GM18858 (cell line): ENCODE measurements around the gene ANO1.

Source experiments
- ATAC-seq: cut with Tn5 transposase; IDR thresholded peaks from one replicate; pipeline ENCODE4 v1.9.1; 2021; ENCODE audit not compliant: unreplicated experiment

ANO1 gene

DNA sequence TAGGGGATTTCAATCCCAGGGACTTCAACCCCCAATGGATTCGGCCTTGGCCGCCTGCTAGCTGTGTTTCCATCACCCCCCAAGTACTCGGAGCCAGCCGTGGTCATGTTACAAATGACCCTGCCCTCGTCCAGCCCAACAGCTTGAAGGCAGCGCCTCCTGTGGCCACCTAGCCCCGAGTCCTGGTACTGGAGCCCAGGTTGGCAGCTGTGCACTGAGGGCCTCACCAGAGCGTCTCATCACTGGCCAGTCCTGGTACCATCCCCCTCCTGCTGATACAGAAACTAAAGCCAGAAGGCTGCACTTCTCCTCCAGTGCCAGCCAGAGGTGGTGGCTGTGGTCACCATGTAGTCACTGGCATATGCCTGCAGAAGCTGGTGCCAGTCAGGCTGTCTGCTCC lies 80.1 kb downstream of the ANO1 start:
- ATAC-seq, result no peak

DNA sequence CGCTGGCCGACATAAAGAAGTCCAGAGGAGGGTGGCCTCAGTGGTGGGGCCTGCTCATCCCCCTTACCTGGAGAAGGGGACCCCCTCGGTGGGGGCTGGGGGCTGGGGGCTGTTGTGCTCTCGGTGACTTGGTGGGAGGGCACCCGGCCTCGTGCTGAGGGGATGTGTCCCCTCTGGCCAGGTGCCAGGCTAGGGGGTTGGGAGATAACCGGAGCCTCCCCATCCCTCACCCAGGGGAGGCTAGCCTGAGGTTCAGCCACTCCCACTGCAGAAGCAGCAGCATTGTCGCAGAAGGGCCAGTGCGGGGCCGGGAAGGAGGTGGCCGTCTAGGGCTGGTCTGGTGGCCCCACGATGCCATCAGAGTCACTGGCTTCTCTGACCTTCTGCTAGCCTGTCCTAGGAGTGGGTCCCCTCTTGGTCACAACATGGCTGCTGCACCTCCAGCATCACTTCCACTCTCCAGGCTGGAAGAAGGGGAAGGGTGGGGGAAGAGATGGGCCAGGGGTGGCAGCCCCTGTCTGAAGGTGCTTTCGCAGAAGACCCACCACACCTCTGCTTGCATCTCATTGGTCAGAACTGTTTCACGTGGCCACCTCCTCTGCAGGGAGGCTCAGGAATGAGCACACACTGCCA lies 80.8 kb downstream of the ANO1 start:
- no peak for ATAC-seq

DNA sequence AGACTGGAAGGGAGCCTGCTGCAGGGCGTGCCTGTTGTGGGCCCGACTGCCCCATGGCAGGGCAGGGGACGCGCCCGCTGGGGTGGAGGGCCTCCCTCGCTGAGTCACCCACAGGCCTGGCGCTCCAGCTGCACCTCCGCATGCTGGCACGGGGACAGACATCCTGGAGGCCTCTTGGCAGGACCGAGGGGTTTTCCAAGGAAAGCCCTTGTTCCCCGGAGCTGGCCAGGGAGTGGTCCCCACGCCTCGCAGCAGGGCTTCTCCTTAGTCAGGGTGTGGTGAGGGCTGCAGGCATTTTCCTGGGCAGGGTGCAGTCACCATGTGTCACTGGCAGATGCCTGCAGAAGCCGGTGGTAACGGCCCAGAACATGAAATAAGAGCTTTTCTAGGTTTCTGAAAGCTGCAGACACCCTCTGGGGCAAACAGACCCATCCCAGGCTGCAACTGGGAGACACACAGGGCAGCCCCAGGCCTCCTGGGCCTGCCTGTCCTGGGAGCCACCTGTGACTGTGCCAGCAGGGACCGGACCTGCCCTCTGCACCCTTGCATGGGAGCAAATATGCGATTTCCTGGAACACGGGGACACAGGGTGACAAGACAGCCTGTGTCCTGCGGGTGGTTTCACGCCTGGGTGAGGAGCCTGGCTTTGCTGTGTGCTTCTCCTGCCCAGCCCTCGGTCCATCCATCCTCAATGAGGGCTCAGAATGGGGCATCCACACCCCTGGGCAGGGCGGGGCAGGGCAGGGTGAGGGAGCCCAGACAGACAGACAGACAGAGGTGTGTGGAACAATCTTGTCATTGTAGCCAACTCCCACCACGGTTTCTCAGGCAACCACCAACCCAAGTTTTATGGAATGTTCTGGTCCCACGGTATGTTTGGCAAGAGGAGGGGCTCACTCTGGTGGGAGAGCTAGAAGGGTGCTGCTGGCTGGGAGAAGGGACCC lies 81.8 kb downstream of the ANO1 start:
- ATAC-seq, result no peak

DNA sequence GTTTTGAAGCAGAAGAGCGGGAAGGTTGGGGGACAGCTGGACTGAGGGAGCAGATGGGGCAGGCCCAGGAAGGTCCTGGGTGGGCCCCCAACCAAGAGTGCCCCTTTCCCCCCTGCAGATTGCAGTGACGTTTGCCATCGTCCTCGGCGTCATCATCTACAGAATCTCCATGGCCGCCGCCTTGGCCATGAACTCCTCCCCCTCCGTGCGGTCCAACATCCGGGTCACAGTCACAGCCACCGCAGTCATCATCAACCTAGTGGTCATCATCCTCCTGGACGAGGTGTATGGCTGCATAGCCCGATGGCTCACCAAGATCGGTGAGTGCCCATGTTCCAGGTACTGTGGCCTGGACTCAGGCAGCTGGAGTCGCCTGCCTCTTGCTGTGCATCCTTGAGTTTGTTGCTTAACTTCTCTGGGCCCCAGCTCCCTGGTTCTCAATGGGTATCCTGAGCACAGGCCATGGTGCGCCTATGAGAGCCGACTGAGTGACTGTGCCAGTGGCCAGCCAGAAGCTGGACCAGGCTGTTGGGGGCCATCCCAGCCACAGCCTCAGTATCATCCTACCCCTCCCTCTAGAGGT lies 83.0 kb downstream of the ANO1 start:
- no peak for ATAC-seq

DNA sequence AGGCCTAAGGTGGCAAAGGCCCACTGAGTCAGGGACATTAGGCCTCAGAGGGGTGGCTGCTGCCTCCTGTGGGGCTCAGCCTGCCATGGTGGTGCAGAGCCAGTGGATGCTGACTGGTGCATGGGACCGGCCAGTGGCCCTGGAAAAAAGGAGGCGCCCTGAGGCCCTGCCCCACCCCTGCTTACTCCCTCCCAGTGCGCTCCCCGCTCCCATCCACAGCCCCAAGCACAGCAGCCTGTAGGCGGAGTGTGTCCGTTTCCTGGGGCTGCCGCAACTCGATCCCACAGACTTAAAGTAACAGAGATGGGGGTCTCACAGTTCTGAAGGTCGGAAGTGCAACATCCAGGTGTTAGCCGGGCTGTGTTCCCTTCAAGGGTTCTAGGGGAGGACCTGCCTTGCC lies 86.6 kb downstream of the ANO1 start:
- ATAC-seq, result no peak

DNA sequence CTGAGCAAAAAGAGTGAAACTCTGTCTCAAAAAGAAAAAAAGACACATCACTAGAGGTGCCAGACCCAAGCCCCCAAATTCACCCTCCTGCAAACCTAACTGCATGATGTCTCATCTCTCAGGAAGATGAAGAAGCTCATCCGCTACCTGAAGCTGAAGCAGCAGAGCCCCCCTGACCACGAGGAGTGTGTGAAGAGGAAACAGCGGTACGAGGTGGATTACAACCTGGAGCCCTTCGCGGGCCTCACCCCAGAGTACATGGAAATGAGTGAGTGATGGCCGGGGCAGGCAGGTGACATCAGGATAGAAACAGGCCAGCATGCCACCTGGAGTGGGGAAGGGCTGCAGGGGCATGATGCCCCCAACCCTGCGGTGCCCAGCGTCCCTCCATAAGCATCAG lies 89.0 kb downstream of the ANO1 start:
- ATAC-seq, result no peak

DNA sequence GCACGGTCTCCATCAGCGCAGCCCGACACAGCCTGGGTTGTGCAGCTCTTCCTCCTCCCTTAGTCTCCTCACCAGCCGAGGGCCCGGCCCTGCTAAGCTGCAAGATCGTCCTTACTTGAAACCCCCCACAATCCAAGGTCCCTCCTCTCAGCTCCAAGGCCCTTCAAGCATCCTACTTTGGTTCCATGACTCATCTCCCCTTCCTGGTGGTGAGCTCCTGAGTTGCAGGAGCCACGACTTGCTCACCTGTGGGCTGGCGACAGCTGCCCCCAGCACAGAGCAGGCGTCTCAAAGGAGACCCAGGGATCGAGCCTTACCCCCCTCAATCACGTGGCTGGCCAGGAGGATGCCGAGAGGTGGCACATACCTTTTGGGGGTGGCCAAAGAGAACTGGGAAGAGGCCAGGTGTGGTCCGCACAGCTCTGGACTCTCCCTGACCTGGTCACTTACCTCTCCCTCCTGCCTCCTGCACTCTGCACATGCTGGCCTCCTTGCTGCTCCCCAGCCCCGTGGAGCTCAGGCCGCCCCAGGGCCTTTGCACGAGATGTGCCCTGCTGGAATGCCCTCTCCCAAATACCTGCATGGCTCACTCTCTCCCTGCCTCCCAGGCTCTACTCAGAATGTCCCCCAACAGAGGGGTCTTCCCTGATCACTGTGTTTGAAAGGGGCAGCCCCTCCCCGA lies 89.7 kb downstream of the ANO1 start:
- ATAC-seq, result no peak

DNA sequence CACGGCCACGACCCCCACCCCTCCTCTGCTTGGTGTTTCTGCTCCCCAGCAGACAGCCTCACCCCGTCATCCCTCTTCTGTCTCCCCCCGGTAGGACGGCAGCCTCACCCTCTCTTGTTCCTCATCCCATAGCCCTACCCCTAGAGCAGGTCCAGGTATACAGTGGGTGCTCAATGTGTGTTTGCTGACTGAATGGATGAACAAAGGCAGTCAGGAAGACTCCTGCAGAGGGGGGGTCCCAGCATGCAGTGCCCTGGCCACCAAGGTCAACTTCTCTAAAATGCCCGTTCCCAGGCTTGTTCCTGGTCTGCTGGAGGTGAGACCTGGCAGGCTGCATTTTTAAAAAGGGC lies 90.3 kb downstream of the ANO1 start:
- ATAC-seq, result no peak

DNA sequence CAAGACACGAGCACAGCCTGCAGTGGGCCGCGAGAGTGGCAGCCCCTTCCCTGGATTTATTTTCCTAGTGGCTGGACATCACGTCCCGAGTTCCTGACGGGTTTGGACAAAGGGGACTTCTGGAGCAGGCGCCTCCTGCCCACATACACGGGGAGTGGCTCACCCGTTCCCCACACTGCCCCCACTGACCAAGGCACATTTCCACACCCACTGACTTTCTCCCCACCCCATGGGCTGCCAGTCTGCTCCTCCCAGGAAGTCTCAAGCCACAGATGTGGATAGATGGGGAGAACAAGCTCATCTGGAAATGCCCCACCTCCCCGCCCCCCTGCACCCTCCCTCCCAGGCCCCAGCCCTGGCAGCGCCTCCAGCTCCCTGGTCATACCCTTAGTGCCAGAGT lies 91.0 kb downstream of the ANO1 start:
- ATAC-seq, result no peak

DNA sequence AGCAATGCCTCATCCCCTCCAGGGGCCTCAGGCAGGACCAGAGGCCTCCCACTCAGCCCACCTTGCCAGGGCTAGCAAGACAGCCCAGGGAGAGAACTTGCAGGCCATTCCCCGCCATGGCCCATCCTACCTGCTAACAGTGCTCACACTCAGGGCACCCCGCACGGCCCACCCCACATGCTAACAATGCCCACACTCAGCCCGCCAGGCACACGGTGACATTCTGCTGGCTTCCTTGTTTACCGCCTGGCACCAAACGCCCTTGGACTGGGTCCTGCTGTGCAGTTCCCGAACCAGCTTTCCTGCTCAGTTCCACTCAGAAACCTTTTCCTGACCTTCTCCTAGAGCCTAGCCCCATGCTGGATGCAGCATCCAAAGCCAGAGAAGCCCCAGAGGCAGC lies 91.5 kb downstream of the ANO1 start:
- no peak for ATAC-seq

DNA sequence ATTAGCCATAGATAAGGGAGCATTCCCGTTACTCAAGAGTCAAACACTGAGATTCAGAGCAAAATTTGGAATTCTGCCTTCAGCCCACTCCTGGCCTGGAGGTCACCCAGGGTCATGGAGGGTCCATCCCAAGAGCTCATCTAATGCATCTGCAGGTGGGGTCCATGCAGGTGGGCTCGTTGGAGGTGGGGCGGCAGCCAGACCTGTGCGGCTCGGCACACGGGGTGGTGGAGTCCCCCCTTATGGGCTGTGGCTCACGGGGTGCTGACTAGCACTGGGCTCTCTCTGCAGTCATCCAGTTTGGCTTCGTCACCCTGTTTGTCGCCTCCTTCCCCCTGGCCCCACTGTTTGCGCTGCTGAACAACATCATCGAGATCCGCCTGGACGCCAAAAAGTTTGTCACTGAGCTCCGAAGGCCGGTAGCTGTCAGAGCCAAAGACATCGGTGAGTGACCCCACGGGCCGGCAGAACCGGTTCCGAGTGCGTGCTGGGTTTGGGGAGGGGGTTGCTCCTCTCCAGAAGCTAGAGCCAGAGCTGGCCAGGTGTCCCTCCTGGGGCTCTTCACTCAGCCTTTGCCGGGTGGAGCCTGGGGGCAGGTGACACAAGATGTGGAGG lies 92.6 kb downstream of the ANO1 start:
- ATAC-seq, result no peak

DNA sequence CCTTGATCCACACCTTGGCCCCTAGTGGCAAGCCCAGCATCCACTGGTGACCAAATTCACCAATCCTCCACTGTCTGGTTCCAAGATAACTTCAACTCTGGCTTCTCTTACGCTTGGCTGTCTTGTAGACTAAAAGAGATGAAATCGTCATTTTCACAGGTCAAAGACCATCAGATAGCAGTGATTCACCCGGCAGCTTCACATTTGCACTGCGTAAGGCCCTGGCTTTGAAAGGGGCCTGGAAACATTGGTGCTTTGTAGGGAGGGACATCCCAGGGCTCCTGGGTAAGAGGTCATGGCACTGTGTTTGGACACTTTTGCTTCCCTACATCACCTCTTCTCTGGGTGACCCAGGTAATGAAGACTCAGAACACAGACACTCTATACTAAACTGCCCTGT lies 94.9 kb downstream of the ANO1 start:
- ATAC-seq, result no peak

DNA sequence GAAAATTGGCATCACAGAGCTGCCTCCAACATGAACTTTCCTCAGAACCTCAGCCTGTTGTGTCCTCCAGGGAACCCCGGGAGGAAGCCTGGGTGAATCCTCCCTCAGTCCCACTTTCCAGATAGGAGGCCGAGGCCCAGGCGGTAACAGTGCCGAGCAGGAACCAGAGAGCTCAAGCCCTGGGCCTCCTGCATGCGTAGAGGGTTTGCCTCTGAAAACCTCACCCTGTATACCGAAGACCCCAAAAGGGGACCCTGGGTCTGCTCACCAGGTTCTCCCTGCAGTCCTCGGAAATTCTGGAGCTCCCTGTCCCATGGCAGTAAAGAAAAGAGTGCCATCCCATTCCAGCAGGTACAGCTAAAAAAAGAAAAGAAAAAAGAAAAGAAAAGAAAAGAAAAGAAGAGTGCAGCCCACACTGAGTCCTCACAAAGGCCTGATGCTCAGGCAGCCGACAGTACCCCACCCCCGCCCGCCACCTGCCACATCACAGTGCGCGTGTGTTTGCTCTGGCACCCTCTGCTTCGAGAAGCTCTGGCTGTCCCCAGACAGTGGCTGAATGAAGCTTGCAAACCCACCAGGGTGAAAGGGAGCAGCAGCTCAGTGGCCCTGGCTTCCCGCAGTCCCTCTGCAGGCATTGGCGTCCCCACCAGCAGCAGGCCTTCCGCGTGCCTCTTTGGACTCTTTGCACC lies 96.6 kb downstream of the ANO1 start:
- ATAC-seq, result no peak

DNA sequence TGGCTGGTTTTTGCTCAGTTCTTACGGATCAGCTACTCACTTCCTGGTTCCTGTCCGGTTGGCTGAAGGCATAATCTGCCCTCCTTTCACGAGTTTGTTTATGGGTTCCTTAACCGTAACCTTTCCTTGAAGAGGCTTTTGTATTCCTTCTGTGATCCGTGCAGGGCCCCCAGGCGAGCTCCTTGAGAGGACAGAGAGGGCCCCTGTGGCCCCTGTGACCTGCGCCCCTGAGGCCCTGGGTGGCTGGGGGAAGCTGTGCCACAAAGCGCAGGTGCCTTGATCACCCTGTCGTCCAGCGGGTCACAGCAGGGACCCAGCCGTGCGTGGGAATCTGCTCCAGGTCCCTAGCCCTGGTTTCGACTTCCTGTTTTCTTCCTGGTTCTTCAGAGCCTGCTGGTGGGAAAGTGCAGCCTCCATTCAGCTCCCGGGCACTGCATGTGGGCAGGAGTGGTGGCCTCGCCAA lies 97.2 kb downstream of the ANO1 start:
- no peak for ATAC-seq

DNA sequence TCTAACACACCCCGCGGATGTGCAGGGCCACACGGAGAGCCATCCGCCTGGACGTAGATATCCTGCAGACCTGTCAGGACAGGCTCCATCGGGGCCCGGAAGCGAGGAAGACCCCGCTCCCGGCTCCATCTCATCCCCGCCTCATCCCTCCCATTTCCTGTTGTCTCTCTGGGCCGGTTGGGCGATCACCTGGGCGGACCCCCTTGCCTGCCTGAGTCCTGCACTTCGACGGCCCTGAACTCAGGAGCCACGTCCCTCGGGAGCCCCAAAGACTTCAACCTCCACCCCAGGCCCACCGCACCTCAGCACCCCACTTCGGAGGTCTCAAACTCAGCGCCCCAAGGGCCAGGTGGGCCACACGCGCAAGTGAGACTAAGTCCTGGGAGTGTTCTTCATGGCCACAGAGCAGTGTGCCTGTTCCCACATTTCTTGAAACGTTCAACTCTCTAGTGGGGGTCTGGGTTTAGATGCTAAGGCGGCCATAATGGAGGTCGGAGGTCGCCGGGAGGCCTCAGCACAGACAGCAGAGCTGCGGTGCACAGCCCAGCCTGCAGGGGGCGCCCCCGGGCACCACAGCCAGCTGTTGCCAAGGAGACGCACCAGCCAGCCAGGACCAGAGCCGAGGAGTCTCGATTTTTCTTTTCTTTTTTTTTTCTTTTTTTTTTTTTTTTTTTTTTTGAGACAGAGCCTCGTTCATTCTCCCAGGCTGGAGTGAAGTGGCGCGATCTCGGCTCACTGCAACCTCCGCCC lies 99.0 kb downstream of the ANO1 start:
- ATAC-seq, result no peak

DNA sequence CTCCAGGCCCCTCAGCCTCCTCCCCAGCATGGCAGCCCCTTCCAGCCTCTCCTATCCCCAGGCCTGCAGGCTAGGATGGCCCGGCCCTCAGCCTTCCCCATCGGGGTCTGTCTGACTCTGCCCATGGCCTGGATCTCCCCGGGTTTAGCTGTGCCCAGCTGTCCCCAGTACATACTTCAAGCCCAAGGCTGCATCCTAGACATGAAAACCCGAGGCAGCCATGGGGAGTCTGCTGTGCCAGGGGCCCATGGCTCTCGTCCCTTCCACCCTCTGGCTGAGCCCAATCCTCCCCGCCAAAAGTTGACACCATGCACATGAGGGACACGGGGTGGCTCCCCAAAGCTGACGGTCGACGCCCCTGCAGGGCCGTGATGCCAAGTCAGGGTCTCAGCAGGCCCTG lies 102.8 kb downstream of the ANO1 start:
- no peak for ATAC-seq

DNA sequence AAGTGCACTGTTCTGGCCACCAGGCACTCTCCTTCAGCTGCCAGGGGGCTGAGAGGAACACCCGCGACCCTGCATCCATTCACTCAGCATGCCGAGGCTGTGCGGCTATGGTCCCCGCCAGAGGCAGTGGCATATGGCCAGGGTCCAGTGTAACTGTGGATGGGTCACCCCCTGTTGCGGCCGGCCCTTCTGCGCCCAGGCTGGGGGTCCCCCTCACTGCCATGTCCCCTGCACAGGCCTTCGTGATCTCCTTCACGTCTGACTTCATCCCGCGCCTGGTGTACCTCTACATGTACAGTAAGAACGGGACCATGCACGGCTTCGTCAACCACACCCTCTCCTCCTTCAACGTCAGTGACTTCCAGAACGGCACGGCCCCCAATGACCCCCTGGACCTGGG lies 104.1 kb downstream of the ANO1 start:
- no peak for ATAC-seq

DNA sequence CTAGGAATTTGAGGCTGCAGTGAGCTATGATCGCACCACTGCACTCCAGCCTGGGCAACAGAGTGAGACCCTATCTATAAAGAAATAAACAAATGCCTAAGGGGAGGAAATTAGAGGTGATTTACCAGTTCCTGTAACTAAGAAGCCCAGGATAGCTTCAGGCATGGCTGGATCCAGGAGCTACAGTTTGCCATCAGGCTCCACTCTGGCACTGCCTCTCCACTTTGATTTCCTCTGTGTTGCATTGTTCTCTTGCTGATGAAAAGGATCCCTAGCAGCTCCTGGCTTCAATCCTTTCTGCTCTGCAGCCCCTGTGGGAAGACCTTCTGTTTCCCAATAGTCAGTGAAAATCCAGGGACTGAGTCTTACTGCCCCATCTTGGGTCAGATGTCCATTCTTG lies 104.9 kb downstream of the ANO1 start:
- no peak for ATAC-seq

DNA sequence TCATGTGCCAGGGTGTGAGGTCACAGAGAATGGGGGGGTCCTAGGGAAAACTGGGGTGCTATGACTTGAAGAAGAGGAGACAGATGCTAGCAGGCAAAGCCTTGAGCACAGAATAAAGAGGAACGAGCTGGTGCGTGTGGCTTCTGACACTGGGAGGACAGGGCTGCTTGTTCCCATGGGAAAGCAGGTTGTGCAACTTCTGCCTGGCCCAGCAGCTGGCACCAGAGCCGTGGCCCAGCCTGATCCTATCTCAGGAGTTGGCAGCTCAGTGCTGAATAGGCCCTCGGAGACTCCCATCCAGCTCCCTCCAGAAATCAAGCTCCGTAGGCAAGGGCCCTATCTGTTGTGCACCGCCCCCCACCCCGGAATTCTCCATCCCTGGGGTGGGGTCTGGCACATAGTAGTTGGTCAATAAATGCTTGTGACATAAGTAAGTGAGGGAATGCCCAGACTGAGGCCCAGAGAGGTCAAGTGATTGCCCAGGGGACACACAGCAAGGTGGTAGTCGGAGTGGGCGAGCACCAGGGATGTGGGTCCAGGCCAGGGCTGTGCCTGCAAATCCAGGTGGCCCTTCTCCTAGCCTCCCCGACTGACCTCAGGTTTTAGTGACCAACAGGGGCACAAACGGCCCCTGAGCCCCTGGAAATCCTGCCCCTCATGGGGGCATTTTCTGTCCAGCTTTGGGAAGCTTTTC lies 105.5 kb downstream of the ANO1 start:
- ATAC-seq, result no peak
